ENCODE measurements around the gene STAT6.

Gene STAT6, protein sequence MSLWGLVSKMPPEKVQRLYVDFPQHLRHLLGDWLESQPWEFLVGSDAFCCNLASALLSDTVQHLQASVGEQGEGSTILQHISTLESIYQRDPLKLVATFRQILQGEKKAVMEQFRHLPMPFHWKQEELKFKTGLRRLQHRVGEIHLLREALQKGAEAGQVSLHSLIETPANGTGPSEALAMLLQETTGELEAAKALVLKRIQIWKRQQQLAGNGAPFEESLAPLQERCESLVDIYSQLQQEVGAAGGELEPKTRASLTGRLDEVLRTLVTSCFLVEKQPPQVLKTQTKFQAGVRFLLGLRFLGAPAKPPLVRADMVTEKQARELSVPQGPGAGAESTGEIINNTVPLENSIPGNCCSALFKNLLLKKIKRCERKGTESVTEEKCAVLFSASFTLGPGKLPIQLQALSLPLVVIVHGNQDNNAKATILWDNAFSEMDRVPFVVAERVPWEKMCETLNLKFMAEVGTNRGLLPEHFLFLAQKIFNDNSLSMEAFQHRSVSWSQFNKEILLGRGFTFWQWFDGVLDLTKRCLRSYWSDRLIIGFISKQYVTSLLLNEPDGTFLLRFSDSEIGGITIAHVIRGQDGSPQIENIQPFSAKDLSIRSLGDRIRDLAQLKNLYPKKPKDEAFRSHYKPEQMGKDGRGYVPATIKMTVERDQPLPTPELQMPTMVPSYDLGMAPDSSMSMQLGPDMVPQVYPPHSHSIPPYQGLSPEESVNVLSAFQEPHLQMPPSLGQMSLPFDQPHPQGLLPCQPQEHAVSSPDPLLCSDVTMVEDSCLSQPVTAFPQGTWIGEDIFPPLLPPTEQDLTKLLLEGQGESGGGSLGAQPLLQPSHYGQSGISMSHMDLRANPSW

GRCh38 chr12:57111031-57111734, at the start of gene STAT6:
Gene STAT6, minus strand, starts transcription at chr12:57111362. Its CDS starts 3,084 bp downstream, at chr12:57108278.
- DNase-seq (ENCODE audit: low read depth): peak; percentile 80

DNA sequence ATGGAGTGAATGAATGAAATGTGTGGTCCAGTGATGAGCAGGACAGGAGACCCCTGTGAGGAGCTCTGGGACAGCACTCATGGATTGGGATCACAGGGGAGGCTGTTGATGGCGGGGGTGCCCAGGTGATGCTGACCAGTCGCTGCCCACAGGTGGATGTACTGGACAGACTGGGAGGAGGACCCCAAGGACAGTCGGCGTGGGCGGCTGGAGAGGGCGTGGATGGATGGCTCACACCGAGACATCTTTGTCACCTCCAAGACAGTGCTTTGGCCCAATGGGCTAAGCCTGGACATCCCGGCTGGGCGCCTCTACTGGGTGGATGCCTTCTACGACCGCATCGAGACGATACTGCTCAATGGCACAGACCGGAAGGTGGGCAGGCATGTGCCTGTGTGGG, 49.6 kb upstream of the STAT6 start:
- DNase-seq (ENCODE audit: low read depth): no peak

DNA sequence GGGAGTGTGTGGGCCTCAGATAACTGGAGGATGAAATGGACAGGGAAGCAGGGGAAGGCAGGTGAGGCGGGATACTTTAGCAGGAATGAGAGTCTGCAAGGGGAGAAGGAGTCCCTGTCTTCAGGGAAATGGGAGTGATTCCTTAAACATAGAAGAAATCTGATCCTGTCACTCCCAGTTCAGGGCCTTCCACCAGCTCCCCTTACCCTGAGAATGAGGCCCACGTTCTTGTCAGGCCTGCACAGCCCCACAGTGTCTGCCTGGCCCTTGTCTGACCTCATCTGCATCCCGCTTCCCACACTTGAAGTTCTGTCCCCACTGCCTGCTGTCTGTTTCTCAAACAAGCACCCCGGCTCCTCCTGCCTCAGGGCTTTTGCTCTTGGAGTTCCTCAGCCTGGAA, 48.9 kb upstream of the STAT6 start:
- no peak for DNase-seq (ENCODE audit: low read depth)

GRCh38 chr12:57159311-57159710, 48.1 kb upstream of the STAT6 start:
- DNase-seq (ENCODE audit: low read depth): no peak

DNA sequence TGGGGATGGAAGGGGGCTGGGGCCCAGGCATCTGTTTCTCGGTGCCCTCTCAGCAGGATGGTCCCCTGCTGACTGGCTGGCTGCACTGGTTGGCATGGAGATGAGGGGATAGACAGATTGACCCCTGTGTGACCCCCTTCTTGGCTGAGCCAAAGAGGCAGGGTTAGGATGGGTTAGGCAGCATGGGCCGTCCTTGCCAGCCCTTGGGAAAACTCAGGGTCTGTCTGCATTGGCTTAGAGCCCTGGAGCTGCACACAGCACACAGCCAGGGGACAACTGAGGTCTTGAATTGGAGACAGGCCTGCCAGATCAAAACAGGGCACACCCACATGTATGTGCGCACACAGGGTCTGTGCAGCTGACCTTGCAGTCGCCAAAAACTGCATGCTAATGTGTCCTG, 47.5 kb upstream of the STAT6 start:
- no peak for DNase-seq (ENCODE audit: low read depth)

- no peak for DNase-seq (ENCODE audit: low read depth)
These were observed 47.0 kb upstream of the STAT6 start for GRCh38 chr12:57158186-57158585.

DNA sequence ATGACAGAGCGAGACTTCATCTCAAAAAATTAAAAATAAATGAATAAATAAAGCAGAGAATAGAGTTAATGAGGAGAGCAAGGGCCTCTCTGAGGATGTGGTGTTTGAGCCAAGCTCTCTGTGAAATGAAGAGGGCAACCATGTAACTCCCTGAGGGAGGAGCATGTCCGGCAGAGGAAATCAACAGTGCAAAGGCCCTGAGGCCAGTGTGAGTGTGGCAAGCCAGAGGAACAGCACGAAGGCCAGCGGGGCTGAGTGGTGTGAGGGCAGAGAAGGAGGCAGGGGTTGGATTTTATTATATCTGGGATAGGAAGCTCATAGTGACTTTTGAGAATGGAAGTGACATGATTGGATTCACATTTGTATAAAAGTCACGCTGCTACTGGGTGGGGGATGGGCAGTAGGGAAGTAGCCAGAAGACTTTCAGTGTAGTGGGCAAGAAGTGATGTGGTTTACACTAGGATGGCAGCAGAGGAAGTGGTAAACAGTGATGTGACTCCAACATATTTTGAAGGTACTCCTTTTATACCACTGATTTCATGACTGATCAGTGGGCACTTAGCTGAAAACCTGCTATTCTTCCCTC, 46.5 kb upstream of the STAT6 start:
- no peak for DNase-seq (ENCODE audit: low read depth)

GRCh38 chr12:57156701-57157403, 45.7 kb upstream of the STAT6 start:
- no peak for DNase-seq (ENCODE audit: low read depth)

- DNase-seq (ENCODE audit: low read depth): no peak
These were observed 43.8 kb upstream of the STAT6 start for GRCh38 chr12:57154804-57155434.

DNA sequence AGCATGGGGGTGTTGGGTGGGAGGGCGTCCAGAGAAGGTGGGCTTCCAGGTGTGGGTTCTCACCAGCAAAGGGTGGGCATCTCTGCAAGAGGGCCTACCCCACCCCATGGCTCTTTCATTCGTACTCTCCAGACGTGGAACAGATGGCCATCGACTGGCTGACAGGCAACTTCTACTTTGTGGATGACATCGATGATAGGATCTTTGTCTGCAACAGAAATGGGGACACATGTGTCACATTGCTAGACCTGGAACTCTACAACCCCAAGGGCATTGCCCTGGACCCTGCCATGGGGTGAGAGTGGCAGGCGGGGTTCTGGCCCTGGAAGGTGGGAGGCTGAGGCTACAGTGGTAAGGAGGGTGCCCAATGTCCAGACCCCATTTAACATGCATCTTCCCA, 42.9 kb upstream of the STAT6 start:
- DNase-seq (ENCODE audit: low read depth): no peak

DNA sequence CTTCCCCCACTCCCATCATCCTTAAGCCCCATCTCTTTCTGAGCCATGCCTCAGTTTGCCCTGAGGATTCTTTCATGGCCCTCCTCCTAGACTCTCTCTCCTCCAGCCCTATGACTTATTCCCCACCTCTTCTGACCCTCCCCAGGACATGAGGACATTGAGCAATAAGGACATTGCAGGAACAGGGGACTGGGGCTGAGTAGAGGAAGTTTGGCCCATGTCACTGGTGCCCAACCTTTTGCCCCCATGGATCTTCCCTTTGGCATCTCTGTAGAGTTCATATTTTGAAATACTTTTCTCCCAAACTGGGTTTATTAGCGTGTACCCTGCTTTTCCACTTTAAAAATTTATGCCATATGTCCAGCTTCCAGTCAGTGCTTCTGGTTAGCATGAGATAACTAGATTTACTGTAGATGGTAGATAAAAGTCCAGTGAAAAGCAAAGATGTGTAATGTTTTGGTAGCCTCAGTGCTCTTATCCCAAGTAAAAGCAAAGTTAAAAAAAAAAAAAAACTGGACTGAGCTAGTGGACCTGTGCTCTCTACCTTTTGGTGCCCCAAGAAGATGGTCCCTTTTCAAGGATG, 42.3 kb upstream of the STAT6 start:
- DNase-seq (ENCODE audit: low read depth): no peak

- no peak for DNase-seq (ENCODE audit: low read depth)
These were observed 41.5 kb upstream of the STAT6 start for GRCh38 chr12:57152639-57153038.

DNA sequence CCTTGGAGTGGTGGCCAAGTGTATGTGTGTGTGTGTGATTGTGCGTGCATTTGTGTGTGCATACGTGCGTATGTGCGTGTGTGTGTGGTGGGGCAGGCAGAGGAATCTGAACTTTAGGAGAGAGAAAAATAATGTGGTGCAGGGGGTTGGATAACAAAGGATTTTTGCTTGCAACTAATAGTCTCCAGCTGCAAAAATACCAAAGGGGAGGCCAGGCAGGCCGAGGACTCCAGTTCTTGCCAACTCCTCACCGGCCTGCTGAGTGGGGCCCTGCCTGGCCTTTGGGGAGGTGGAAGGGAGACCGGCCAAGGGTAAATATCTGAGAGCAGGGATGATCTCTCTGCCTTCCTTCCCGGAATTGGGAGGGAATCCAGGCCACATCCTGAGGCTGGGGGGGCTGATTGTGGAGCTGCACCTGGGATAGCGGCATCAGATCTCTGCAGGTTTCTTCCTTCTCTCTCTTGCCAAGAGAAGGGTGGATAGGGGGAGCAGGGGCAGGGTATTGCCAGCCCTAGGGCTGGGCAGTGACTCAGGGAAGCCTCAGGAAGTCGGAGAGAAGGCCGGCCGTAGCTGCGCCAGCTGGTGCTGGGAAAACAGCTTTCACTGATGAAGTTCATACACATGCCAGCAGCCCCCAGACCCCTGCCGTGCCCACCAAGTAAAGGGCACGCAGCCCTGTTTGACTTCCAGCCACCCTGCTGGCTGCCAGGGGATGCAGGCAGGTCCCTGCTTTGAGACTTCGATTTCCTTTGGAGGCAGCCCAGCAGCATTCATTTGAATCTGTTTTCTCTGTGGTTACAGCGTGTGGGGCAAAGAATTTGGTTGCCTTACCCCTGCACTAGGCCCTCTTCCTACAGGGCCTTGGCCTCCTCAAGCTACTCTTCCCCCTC, 40.8 kb upstream of the STAT6 start:
- peak; percentile 87 for DNase-seq (ENCODE audit: low read depth)

- no peak for DNase-seq (ENCODE audit: low read depth)
These were observed 39.3 kb upstream of the STAT6 start for GRCh38 chr12:57150400-57151000.

GRCh38 chr12:57149245-57149900, 38.2 kb upstream of the STAT6 start:
- DNase-seq (ENCODE audit: low read depth): peak; percentile 81

DNA sequence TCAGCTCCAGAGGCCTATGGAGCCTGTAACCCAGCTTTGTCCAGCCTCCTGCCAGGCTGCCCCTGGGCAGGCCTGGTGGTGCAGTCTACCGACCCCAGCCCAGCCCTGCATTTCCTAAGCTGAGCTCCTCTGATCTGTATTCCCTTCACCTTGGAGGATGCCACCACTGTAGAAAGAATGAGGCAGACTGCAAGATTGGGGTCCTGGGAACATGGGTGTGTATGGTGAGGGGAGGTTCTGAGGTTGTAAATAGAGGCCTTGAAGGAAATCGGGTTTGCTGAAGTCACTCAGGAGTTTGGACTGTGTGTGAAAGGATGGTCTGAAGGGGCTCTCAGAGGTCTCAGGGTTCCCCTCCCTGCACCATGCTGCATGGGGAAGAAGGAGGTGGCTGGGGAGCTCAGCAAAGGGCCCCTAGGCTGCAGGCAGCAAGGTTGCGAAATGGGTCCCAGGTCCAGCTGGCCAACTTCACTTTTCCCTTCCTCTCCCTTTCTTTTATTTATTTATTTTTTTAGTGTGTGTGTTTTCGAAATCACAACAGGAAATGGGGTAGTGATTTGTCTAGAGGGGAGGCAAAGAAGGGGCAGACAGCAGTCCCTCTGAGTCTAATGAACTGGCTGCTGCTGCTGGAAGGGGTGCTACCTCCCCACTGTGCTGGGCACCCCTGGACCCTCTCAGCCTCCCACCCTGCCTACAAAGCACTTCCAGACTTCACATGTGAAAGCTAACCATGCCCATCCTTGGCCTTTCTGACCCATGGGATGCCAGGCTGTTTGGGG, 37.5 kb upstream of the STAT6 start:
- DNase-seq (ENCODE audit: low read depth): no peak

GRCh38 chr12:57146961-57147944, 36.1 kb upstream of the STAT6 start, which contains the start of gene LRP1-AS:
Gene LRP1-AS, minus strand, starts transcription at chr12:57147619.
- DNase-seq (ENCODE audit: low read depth): no peak
